ENCODE data around the gene ECI1.

- TF ChIP-seq, protein P1, sequence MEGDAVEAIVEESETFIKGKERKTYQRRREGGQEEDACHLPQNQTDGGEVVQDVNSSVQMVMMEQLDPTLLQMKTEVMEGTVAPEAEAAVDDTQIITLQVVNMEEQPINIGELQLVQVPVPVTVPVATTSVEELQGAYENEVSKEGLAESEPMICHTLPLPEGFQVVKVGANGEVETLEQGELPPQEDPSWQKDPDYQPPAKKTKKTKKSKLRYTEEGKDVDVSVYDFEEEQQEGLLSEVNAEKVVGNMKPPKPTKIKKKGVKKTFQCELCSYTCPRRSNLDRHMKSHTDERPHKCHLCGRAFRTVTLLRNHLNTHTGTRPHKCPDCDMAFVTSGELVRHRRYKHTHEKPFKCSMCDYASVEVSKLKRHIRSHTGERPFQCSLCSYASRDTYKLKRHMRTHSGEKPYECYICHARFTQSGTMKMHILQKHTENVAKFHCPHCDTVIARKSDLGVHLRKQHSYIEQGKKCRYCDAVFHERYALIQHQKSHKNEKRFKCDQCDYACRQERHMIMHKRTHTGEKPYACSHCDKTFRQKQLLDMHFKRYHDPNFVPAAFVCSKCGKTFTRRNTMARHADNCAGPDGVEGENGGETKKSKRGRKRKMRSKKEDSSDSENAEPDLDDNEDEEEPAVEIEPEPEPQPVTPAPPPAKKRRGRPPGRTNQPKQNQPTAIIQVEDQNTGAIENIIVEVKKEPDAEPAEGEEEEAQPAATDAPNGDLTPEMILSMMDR (IDR thresholded peaks at IDR 0.05 in 2 of 3, conservative IDR thresholded peaks at IDR 0.05 in 1 of 3; ENCODE audit: borderline replicate concordance in 1 of 3, insufficient read depth in 1 of 3, low read depth in 2 of 3, low read length in 2 of 3), result no peak
- TF ChIP-seq, protein P2, sequence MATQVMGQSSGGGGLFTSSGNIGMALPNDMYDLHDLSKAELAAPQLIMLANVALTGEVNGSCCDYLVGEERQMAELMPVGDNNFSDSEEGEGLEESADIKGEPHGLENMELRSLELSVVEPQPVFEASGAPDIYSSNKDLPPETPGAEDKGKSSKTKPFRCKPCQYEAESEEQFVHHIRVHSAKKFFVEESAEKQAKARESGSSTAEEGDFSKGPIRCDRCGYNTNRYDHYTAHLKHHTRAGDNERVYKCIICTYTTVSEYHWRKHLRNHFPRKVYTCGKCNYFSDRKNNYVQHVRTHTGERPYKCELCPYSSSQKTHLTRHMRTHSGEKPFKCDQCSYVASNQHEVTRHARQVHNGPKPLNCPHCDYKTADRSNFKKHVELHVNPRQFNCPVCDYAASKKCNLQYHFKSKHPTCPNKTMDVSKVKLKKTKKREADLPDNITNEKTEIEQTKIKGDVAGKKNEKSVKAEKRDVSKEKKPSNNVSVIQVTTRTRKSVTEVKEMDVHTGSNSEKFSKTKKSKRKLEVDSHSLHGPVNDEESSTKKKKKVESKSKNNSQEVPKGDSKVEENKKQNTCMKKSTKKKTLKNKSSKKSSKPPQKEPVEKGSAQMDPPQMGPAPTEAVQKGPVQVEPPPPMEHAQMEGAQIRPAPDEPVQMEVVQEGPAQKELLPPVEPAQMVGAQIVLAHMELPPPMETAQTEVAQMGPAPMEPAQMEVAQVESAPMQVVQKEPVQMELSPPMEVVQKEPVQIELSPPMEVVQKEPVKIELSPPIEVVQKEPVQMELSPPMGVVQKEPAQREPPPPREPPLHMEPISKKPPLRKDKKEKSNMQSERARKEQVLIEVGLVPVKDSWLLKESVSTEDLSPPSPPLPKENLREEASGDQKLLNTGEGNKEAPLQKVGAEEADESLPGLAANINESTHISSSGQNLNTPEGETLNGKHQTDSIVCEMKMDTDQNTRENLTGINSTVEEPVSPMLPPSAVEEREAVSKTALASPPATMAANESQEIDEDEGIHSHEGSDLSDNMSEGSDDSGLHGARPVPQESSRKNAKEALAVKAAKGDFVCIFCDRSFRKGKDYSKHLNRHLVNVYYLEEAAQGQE (IDR thresholded peaks at IDR 0.05; ENCODE audit: low read depth), result no peak
- TF ChIP-seq POLR2A (IDR thresholded peaks at IDR 0.05; ENCODE audit: borderline replicate concordance, extremely low read depth, insufficient read depth, insufficient read length), result no peak
- no peak for TF ChIP-seq SP1 (IDR thresholded peaks at IDR 0.05; ENCODE audit: low read depth)
- no peak for TF ChIP-seq YY1 (IDR thresholded peaks at IDR 0.05; ENCODE audit: extremely low read depth, insufficient replicate concordance, low read depth, low read length)
- no peak for TF ChIP-seq JUND (IDR thresholded peaks at IDR 0.05)
- TF ChIP-seq EZH2 (IDR thresholded peaks at IDR 0.05), result no peak
- TF ChIP-seq POLR2AphosphoS5 (IDR thresholded peaks at IDR 0.05; ENCODE audit: low read depth, low read length), result no peak
- no peak for TF ChIP-seq RAD21 (IDR thresholded peaks at IDR 0.05; ENCODE audit: low read depth)
- TF ChIP-seq SIN3A (IDR thresholded peaks at IDR 0.05; ENCODE audit: low read depth), result no peak
Measured at GRCh38 chr16:2205967-2206313, 45.4 kb downstream of the ECI1 start.

Data from HCT116 (cell line).